MM.1S (cell line): ENCODE measurements around the gene ITGA3.

Experiments
- CTCF ChIP-seq: fragments of 300-600 bp; sonication (generic); IDR thresholded peaks from 2 replicates; pipeline ENCODE4 v1.5.1; 2016; ENCODE audit warnings: antibody characterized with exemption, low read length, mixed read lengths
- EZH2phosphoT487 ChIP-seq: fragments of 300-600 bp; sonication (generic); IDR thresholded peaks from 2 replicates; pipeline ENCODE4 v1.6.1; 2018; ENCODE audit warnings: antibody characterized with exemption, low read length

GRCh38 chr17:50034498-50035364 is 21.2 kb upstream of the ITGA3 start:
- no peak for TF ChIP-seq EZH2phosphoT487
- TF ChIP-seq CTCF, result no peak
